CD4-positive, alpha-beta T cell treated with Interferon alpha-2 for 1 hour (primary cell): ENCODE measurements around the gene GATAD2A.

Source experiments
- DNase-seq, 2 donors: peaks; one replicate each; pipeline ENCODE4 v3.0.0-alpha.2; 2020 to 2022

Gene GATAD2A

GRCh38 chr19:19491321-19492025 lies 86.0 kb downstream of the GATAD2A start:
- DNase-seq, result no peak

GRCh38 chr19:19492026-19492610 lies 86.6 kb downstream of the GATAD2A start:
- no peak for DNase-seq

GRCh38 chr19:19493841-19494546 lies 88.5 kb downstream of the GATAD2A start:
- no peak for DNase-seq

- no peak for DNase-seq
These were observed 90.4 kb downstream of the GATAD2A start for GRCh38 chr19:19495614-19496603.

- DNase-seq, result no peak
These were observed 92.9 kb downstream of the GATAD2A start for GRCh38 chr19:19498255-19498991.

GRCh38 chr19:19499272-19499995 lies 94.0 kb downstream of the GATAD2A start:
- DNase-seq, result no peak

GRCh38 chr19:19500975-19501644 lies 95.6 kb downstream of the GATAD2A start:
- no peak for DNase-seq

GRCh38 chr19:19501798-19502197 lies 96.3 kb downstream of the GATAD2A start:
- no peak for DNase-seq

- DNase-seq, result no peak
These were observed 96.8 kb downstream of the GATAD2A start for GRCh38 chr19:19502281-19502680.

GRCh38 chr19:19502808-19503602 lies 97.5 kb downstream of the GATAD2A start:
- DNase-seq, result no peak

GRCh38 chr19:19504754-19505668 lies 99.5 kb downstream of the GATAD2A start:
- DNase-seq, result no peak

- DNase-seq, result no peak
These were observed 100.3 kb downstream of the GATAD2A start for GRCh38 chr19:19505669-19506326.

GRCh38 chr19:19506592-19506991 lies 101.1 kb downstream of the GATAD2A start:
- no peak for DNase-seq

- DNase-seq, result no peak
These were observed 101.9 kb downstream of the GATAD2A start for GRCh38 chr19:19507354-19507753.

GRCh38 chr19:19508217-19508616 lies 102.7 kb downstream of the GATAD2A start:
- no peak for DNase-seq

- DNase-seq, result no peak
These were observed 105.0 kb downstream of the GATAD2A start for GRCh38 chr19:19510432-19510831.

GRCh38 chr19:19513682-19514081 lies 108.2 kb downstream of the GATAD2A start:
- no peak for DNase-seq

GRCh38 chr19:19514215-19514657 lies 108.8 kb downstream of the GATAD2A start:
- peak in 1 of 2 donors; percentile 24 for DNase-seq
